Measurements from ENCODE around the gene SNTB2. TPM values are rescaled to one million over a fixed set of nuclear protein-coding genes. Genes with fewer than 3 reads are reported as not detected.

Gene SNTB2
- total RNA-seq, 1 experiment from 2014 or later, result 5.6 TPM

DNA sequence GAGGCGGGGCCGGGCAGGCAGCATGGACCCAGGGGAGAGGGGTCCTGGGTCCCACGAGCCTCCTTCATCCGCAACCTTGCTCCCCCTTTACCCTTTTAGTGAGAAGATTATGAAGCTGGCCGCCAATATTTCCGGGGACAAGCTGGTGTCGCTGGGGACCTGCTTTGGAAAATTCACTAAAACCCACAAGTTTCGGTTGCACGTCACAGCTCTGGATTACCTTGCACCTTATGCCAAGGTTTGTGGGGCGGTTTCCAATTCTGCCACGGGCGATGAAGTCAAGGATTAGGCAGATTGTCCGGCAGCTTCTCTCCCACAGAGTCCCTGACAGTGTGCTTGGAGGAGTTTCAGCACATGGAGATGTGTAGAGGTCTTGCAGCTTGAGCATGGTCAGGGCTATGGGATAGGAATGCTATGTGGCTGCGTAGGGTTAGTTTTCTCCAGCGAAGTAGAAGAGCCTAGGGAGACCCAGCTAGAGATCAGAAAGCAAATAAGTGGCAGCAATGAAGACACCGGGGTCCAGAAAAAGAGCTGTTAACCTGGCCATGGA lies 153.2 kb downstream of the SNTB2 start:
- DNase-seq (ENCODE audit: low read depth), result no peak

DNA sequence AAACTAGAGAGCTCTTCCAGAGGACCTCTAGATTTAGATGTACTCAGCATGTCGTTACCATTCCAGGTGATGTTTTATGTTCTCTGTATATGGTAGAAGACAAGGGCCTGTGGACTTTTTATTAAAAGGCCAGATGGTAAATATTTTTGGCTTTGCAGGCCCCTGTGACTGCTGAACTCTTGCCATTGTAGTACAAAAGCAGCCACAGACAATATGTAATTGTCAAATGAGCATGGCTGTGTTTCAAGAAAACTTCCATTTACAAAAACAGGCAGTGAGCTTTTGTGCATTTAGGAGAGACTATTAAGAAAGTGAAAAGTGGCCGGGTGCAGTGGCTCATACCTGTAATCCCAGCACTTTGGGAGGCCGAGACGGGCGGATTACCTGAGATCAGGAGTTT lies 157.2 kb downstream of the SNTB2 start:
- DNase-seq (ENCODE audit: low read depth), result no peak

DNA sequence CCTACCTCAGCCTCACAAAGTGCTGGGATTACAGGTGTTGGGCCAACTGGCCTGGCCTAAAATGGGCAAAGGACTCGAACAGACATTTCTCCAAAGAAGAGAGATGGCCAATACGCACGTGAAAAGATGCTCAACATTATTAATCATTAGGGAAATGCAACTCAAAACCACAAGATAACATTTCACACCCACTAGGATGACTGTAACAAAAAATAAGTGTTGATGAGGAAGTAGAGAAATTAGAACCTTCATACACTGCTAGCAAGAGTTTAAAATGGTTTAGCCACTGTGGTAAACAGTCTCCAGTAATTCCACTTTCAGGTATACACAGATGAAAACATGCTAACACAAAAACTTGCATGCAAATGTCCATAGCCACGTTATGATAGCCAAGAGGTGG lies 159.0 kb downstream of the SNTB2 start:
- no peak for DNase-seq (ENCODE audit: low read depth)

DNA sequence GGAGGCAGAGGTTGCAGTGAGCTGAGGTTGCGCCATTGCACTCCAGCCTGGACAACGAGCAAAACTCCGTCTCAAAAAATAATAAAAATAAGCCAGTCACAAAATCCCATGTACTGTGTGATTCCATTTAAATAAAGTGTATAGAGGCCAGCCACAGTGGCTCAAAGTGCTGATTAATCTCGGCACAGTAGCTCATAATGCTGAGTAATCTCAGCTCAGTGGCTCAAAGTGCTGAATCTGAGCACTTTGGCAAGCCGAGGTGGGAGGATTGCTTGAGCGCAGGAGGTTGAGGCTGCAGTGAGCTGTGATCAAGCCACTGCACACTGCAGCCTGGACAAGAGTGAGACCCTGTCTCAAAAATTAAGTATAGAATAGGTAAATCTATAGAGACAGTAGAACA lies 159.7 kb downstream of the SNTB2 start:
- no peak for DNase-seq (ENCODE audit: low read depth)

DNA sequence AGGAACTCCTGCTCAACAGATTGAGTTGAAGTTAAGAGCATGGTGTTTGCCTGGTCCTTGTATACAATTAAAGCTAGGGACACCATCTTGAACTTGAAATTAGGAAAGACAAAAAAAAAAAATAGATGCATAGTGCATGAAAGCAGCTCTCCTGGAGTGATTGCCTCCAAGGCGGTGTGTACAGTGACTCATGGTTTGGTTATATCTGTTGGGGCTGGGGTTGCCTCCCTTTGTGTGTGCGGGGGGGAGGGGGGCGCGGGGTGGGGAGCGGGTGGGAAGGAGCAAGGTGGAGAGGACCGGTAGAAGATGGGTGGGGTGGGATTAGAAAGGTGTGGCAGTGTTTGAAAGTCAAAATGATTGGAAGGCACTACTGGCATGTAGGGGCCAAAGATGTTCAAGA lies 161.3 kb downstream of the SNTB2 start:
- DNase-seq (ENCODE audit: low read depth), result no peak

DNA sequence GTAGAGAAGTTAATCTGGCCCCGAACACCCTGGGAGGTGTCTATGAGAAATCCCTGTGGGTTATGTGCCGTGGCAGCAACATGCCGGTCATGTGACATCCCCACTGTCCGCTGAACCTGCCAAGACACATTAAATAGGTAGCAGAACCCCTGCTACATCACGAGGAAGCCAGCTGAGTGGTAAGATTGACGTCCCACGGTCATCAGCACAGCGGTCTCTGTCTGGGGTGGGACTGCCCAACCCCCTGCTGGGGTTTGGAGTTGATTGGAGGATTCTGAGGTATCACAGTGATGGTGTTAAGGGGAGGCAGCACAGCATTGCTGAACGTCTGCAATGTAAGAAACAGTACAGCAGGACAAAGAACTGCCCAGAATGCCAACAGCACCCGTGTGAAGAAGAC lies 162.6 kb downstream of the SNTB2 start:
- DNase-seq (ENCODE audit: low read depth), result no peak

DNA sequence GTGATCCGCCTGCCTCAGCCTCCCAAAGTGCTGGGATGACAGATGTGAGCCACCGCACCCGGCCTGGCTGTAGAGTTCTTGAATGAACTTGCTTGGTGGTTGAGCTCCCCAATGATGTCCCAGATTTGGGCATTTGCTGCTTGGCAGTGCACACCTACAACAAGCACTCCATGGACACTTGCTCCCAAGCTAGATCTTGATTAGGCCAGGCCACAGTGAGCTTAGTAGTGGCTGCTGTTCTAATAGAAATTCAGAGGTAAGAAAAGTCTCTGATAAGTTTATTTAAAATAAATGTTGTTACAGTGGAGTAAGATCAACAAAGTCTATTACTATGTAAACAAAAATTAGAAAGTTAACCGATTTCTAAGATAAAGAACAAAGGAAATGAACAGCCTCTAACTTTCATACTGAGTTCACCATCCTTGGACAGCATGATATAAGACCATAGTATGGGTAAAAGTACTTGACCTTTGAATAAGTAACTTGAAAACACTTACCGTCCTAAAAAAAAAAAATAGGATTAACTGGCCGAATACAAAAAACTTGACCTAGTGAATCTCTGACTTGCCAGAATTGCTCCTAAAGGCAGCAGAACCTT lies 163.7 kb downstream of the SNTB2 start:
- no peak for DNase-seq (ENCODE audit: low read depth)

DNA sequence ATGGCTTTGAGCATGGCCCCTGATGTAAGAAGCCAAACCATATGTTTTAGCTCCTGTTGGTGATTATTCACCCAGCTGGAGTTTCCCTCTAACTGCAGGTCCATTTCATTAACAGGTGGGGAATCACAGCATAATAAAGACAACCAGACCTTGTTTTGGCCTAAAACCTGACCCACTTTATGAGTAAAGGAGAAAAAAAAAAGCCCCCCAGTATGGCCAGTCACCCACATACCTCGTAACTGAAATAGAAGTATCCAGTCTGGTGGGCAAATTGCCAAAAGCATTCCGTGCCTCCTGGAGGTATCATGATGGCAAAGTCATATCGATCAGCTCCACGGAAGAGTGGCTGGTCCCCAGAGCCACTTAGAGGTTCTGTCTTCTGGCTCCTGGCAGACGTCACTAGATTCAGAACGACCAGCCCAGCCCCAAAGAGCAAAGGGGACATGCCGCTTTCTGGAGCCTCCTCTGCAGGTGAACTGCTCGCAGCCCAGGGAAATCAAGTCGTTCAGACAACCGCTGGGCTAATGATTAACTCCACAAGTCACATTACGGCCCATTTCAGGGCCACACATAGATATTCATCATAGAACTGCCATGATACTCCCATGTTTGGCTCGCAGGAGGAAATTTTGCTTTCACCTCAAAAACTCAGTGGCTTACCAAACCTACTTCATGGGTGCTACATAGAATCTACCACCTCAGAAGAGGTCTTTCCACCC lies 164.5 kb downstream of the SNTB2 start, which contains the start of gene TMED6:
TSS of gene TMED6 (minus strand) at position 478 of the 719 bp plus-strand sequence. CDS start at position 445, 33 bp downstream.
- no peak for DNase-seq (ENCODE audit: low read depth)

Other genes with a start within 250 kb of the SNTB2 start
- gene HAS3, start 81.5 kb upstream of the SNTB2 start, total RNA-seq (2014; rRNA removed; shearing (Covaris generic)), result 0.09 and 1.5 TPM in 2 replicates
- gene CHTF8, start 54.6 kb upstream of the SNTB2 start, total RNA-seq (2014; rRNA removed; shearing (Covaris generic)), result 32.7 and 46.9 TPM in 2 replicates
- 24.3 and 47.0 TPM in 2 replicates for gene UTP4, start 54.5 kb upstream of the SNTB2 start, total RNA-seq (2014; rRNA removed; shearing (Covaris generic))
- 14.1 and 16.6 TPM in 2 replicates for gene VPS4A, start 124.2 kb downstream of the SNTB2 start, total RNA-seq (2014; rRNA removed; shearing (Covaris generic))
- gene PDF, start 143.4 kb downstream of the SNTB2 start, total RNA-seq (2014; rRNA removed; shearing (Covaris generic)), result 32.1 and 60.8 TPM in 2 replicates
- gene COG8, start 152.4 kb downstream of the SNTB2 start, total RNA-seq (2014; rRNA removed; shearing (Covaris generic)), result 31.8 and 34.1 TPM in 2 replicates
- gene NIP7, start 152.6 kb downstream of the SNTB2 start, total RNA-seq (2014; rRNA removed; shearing (Covaris generic)), result 41.9 and 43.7 TPM in 2 replicates
- gene TMED6, start 164.6 kb downstream of the SNTB2 start, total RNA-seq (2014; rRNA removed; shearing (Covaris generic)), result not detected in 2 replicates
- 3.7 and 8.5 TPM in 2 replicates for gene TERF2, start 198.8 kb downstream of the SNTB2 start, total RNA-seq (2014; rRNA removed; shearing (Covaris generic))
- 44.7 and 47.4 TPM in 2 replicates for gene CYB5B, start 237.5 kb downstream of the SNTB2 start, total RNA-seq (2014; rRNA removed; shearing (Covaris generic))

All from Daoy (cell line).